Lung microvascular endothelial cell (primary cell): Measurements from ENCODE around the gene PLEKHM1. TPM values are rescaled to one million over a fixed set of nuclear protein-coding genes. Genes with fewer than 3 reads are reported as not detected.
"Not testable (repeated sequence)": the region's sequence is repeated elsewhere in the genome, so short reads cannot be mapped to it uniquely, and the experiment has no call there.

Source experiments
- DNase-seq, 2 donors: peaks; one replicate each; pipeline versions ENCODE4 v3.0.0 to v3.0.0-alpha.2; 2010; ENCODE audit warnings: low read depth in 2 of 2
- total RNA-seq: library from RNA; depleted of rRNA; stranded (reverse); fragments of >200 nt; gene quantifications from 2 replicates; pipeline ENCODE4 v1.2.1, GENCODE V29; 2014

Gene PLEKHM1
- total RNA-seq = 12.0 and 19.6 TPM in 2 replicates

DNA sequence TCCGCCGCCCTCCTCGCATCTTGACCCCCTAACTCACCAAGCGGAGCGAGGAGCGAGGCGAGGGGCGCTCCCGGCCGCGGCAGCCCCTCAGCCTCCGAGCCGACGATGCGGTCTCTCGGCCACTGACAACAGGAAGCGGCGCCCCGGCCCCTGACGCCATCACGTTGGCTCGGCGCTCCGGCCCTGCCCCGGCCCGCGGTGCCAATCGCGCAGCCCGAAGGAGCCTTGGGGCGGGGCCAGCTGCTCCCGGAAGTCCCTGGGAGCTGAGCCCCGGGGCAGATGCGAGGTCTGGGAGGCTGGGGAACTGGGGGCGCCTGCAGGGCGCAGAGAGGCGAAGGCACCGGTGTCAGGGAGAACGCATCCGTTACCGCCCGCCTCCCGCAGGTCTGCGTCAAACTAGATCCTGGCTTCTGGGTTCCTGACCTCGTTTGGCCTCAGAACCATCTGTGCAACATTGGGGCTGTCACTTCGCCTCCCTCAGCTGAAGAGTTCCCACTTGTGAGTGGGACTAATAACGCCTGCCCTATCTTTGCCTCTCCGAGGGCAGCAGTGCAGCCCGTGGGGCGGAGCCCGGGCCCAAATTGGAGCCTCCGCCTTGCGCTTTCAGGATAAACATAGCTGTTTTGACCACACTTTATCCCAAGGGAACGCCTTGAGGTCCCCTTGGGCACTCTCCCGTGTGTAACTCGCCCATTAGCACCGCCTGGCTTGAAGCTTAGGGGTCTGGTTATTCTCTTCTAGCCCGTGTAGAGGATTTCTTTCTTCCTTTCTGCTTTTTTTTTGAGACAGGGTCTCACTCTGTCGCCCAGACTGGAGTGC is at the start of gene PLEKHM1:
PLEKHM1 (minus strand) TSS at position 107 of the 819 bp plus-strand sequence. CDS start 8,237 bp downstream, outside the sequence.
- peak; percentile 85 for DNase-seq

DNA sequence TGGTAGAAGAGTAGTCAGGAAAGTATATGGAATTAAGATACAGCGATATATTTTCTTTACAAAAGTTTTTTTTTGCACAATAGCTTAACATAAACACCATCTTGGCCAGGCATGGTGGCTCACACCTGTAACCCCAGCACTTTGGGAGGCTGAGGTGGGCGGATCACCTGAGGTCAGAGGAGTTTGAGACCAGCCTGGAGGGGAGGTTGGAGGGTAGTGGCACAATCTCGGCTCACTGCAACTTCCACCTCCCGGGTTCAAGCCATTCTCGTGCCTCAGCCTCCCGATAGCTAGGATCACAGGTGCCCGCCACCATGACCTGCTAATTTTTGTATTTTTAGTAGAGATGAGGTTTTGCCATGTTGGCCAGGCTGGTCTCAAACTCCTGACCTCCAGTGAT is 47.6 kb upstream of the PLEKHM1 start:
- DNase-seq = not testable (repeated sequence)

DNA sequence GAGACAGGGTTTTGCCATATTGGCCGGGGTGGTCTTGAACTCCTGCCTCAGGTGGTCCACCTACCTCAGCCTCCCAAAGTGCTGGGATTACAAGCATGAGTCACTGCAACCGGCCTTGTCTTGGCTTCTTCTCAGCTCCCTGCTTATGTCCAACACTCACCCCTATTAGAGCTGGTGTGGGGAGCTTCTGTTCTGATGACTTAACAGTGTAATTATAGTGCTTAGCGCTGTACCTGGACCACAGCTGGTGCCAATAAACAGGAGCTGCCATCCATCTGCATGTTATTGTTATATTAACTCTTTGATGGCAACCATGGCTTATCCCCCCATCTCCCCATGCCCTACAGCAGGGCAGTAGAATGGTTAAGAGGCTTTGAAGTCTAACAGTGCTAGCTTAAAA is 15.6 kb upstream of the PLEKHM1 start:
- DNase-seq = not testable (repeated sequence)

DNA sequence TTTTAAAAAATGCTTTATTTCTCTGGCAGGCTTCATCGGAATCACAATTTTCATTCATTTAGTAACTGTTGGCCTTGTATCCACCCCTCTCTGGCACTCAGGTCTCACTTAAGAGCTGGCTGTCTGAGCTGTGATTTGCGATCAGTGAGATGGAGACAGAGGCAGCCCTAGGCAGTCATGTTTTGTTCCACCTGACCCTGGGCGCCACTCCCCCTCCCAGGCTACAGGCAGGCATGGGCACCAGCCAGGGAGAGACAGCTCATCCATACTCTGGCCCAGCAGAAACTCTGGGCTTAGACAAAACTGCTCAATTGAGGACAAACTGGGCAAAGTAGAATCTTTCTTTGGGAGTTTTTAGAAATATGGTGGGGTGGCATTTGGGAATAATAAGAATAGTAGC is 14.7 kb upstream of the PLEKHM1 start:
- not testable (repeated sequence) for DNase-seq

DNA sequence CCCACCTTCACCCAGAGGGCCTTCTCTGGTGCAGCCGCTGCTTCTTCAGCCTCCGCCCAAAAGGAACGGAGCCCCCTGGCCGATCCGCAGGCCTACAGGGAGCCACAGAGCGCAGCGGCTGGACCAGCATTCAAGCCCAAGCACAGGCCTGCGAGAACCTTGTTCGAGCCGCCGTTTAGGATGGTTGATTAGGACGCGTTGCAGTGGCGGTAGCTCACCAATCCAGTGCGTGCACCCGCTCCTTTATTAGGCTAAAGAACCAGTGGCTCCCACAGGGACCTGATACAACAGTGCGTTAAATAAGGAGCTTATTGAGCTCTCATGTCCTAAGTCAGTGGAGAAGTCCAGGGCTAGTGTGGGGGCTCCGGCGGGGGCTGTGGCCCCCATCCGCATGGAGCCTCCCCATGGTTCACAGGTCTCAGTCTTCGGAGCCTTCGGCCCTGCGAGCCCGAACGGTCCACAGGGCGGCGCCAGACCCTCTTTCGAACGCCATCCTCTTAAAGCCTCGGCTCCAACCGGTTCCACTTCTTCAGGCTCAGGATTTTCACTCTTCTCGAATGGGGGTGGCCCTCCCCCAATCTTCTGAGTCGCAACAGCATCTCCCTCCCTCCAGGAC is 10.7 kb upstream of the PLEKHM1 start:
- not testable (repeated sequence) for DNase-seq

DNA sequence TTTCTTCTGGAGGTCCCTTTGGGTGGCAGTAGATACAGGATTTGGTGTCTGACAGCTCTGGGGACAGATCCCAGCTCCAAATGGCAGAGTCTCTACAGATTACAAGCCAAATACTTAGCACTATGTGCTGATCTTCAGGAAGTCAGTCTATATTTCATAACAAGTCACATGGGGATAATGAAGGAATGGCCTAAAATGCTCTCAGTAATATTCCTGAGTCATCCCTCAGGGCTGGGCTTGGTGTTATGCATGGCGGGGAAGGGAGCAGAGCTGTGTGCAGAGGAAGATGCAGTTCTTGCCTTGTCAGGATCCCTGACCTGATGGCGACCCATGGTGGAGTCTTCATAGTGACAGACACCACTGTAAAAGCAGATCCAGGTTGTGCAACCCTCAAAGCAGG is 10.0 kb upstream of the PLEKHM1 start:
- not testable (repeated sequence) for DNase-seq

DNA sequence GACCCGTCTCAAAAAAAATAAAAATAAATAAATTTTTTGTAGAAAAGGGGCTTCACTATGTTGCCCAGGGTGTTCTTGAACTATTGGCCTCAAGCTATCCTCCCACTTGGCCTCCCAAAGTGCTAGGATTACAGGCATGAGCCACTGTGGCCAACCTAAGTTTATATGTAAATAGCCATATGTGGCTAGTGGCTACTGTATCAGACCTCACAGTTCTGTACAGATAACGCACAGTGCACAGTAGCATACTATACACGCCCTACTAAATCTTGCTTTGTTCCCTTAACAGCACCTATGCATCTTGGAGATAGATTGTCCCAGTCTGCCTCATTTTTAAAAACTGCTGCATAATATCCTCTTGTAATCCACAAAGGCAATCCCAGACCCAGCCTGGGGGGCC is 8.7 kb upstream of the PLEKHM1 start:
- DNase-seq = not testable (repeated sequence)

DNA sequence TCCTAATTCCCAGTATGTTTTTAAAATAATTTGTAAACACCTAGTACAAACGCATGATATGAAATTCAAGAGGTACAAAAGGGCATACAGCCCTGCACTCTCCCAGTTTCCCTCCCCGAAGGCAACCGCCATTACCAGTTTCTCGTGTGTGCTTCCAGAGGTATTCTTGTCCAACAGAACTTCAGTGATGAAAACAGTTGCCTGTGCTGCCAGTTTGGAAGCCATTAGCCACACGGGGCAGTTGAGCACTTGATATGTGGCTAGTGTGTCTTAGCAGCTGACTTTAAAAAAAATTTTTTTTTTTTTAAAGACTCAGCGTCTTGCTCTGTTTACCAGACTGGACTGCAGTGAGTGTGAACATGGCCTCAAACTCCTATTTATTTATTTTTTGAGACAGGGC is 7.9 kb upstream of the PLEKHM1 start:
- DNase-seq = not testable (repeated sequence)

DNA sequence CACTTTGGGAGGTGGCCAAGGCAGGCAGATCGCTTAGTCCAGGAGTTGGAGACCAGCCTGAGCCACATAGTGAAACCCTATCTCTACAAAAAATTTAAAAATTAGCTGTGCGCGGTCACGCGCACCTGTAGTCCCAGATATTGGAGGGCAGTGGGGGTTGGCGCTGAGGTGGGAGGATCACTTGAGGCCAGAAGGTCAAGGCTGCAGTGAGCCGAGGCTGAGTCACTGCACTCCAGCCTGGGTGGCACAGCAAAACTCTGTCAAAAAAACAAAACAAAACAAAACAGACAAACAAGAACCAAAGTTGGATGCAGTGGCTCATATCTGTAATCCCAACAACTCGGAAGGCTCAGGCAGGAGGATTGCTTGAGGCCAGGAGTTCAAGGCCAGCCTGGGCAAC is 6.9 kb upstream of the PLEKHM1 start:
- DNase-seq = not testable (repeated sequence)

DNA sequence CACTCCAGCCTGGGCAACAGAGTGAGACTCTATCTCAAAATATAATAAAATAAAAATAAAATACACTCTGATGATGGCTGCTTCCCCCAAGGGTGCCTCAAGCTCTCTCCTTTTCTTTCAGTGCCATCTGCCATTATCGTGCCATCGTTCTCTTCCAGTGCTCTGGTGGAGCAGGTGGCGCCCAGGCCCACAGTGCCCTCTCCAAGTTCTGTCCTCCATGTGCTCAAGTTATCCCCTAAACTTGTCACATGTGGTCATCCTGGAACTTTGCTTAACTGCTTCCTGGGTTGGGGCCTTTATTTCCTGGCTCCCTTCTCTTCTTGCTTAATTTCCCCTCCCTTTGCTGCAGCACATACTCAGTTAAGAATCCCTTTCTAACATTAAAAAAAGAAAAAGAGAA is 6.0 kb upstream of the PLEKHM1 start:
- not testable (repeated sequence) for DNase-seq

DNA sequence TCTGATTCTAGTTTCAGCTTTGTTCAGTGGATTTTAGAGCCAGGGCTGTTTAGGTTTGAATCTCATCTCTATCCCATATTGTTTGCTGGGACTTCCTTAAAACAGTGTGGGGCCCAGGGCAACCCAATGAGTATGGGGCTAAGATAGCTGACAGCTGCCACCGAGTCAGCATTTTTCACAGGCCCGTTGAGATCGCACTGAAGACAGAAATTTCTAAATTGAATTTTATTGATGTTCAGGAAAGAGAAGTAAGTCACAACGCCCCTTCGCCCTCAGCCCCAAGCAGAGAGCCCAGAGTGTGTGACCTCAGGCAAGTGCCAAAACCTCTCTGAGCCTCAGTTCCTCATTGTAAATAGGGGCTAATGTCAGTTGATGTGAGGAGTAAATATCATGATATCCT is 4.0 kb upstream of the PLEKHM1 start:
- DNase-seq = not testable (repeated sequence)

DNA sequence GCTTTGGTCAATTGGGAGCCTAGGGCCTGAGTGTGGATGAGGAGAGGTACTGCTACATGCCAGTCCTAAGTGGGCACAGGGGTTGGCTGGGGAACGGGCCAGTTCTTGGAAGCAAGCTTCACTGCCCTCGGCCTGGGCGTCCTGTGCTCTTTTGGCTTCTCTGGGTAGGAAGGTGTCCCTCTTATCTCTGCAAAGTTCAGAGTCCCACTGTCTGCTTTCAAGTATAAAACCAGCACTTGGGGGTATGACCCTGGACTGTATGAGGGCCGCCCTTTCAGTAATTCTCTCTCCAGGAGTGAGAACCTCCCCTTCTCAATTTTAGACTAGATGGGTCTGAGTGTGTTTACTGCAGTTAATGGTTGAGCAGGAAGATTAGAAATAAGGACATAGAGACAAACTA is 1.6 kb upstream of the PLEKHM1 start:
- not testable (repeated sequence) for DNase-seq

DNA sequence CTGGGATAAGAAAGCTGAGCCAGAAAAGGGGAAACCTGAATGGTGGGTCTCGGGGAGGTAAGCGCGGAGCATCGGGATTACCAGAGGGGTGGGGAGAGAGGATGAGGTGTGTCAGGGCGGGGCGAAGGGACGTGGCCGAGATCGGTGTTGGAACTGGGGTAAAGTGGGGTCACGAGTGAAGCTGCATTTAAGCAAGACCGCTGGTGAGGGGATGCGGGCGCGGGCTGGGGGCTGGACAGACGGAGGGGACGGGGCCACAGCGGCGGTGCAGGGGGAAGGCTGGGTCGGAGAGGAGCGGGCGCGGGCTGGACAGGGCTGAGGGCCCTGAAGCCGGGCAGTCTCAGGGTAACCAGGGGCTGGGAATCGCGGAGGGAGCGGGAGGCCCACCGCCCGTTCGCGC is 323 bp downstream of the PLEKHM1 start:
- DNase-seq = peak; percentile 12 to 15

DNA sequence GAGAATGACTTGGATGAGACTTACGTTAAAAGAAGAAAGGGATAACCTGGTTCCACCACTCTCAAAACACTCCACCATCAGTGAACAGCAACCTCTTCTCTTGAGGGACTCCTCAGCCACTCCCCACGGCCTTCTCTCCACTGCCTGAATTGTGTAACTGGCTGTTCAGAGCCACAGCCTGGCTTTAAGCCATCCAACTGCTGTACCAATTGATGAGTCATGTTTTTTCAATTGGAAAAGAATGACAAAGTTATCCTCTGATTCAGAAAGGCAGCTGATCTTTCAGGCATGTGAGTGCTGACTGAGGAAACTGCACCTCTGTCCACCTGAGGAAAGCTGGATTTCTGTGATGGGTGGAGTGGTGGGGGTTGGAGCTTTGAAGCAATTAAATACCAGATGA is 2.8 kb downstream of the PLEKHM1 start:
- peak; percentile 80 to 88 for DNase-seq

DNA sequence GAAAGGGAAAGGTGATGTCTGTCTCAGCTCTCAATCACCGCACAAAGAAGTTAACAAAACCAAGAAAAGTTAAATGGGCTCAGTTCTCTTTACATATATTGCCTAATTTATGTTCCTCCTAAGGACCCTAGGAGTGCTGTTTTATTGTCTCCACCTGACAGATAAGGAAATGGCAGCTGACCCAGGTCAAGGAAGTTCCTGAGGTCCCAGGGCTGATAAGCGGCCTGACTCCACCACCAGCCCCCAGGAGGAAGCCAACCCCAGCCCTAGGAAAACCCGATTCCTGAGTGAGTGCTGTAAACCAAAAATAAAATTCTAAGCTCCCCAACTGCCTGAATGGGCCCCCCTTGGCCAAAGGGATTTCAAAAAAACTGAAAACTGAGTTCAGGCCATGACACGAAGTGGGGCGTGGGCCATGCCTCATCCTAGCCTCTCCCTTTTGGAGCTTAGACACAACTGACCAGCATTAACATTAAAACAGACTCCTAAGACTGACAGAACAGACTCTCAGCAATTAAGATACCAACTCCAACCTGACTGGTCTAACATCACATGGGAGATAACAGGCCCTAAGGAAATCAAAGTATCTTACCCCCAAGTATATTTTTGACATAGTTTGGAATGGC is 6.8 kb downstream of the PLEKHM1 start:
- not testable (repeated sequence) for DNase-seq

DNA sequence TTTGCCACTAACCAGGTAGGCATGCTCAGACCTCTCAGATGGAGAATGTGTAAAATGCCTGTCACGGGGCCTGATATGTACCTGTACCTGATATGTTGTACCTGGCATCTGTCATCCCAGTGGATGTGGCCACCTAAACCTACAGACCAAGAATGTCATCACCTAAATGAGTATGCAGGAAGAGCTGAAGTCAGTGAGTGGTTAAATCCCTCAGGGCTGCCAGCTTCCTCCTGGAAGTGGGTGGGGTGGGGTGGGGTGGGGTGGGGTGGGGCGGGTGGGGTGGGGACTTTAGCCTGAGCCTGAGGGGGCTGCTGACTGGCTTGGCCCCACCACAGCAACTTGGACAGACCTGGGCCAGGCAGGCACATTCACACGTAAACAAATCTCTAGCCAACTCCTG is 7.3 kb downstream of the PLEKHM1 start:
- DNase-seq = not testable (repeated sequence)

DNA sequence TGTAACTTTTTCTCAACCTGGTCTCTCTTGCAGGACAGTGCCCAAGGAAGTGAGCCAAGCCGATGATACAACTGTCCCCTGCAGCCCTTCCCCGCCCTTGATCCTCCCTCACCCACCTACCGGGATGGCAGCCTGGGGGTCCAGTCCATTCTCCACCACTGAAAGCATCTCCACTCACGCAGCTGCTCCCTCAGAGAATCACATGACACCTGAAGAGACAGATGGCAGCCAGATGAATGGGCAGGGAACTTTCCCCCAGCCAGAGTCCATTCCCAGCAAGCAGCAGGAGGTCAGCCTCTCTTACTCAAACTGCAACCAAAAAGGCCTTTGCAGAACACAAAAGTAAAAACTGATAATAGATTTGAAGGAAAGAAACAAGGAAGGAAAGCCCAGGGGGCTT is 8.2 kb downstream of the PLEKHM1 start:
- DNase-seq = not testable (repeated sequence)

DNA sequence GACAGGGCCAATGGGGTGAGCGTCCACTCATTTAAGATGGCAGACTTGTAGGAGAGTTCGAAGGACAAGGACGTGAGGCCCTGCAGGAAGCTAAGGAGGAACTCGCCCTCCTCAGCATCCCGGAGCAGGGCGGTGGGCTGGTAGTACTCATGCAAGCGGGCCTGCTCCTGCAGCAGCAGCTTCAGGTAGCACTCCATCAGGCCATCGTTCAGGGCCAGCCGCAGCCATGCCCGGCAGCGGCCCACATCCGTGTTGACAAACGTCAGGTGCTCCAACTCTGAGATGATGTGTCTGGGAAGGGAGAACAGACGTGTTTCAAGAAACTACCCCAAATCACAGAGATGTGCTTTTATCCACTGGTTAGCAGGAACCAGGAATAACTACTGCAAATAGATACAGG is 15.1 kb downstream of the PLEKHM1 start:
- not testable (repeated sequence) for DNase-seq

DNA sequence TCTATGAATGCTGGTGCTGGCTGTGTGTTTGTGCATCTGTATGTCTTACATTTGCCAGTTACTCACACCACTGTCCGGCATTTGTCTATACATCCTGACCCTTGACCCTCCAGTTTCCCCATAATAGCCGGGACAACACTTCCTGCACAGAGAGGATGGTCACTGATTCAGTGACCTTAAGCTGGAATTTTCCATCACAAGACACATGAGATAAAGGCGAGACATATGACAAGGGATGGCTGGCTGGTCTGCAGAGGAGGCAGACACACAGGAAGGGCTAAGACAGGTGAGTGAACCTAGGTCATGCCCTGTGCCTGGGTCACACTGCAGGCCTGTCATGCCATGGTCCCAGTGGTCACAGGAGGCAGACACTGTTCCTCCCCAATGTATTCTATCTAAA is 18.3 kb downstream of the PLEKHM1 start:
- peak; percentile 19 to 60 for DNase-seq

DNA sequence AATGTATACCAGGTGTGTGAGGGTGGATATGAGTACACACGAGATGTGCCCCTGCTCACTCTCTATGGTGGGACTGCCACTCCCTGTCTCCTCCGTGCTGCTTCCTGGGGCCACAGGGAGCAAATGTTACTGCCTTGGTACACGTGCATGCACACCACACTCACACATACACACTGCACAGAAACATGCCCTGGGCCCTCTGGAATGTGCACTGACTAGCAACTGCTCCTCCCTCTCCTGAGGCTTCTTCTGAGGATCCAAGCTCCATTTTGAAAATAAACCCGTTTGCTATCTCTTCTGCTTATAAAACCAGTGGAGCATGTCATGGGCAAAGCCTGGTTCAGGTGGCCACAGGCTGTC is 21.3 kb downstream of the PLEKHM1 start:
- not testable (repeated sequence) for DNase-seq

DNA sequence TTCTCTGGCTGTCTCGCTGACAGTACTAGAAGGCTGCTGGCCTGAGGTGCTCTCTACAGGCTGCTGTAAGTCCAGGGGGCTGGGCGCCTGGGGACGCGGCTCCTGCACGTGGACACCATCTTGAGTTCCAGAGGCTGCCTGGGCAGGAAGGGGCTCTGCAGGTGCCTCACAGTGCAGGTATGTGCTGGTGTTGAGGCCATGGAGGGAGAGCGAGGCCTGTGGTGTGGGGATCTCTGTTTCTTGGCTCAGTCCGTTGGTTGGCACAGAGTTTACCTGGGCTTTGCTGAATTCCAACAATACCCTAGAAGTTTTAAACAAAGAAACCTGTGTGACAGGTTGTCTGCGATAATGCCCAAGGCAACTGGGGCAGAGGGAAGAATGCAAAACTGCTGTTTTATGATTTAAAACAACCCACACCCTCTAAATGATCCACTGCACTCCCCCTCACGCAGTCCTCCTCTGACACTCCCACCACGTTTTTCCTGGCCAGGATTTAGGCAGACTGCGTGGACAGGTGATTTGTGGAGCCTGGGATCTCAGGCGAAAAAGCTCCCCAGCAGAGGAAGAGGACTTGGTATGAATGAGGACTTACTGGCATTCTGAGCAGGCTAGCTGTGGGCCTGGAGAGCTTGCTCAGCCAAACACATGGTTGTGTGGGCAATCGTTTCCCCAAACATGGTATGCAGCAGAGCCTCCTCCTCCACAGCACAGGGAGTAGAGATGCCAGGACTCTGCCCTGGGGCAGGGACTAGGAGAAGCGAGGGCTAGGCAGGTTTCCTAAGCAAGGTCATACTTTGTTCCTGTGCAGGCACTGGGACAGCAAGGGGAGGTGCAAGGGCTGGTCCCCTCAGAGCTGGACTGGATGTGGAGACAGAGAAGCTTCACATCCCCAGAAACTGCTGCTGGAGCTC is 22.0 kb downstream of the PLEKHM1 start:
- DNase-seq = not testable (repeated sequence)
